HCT116 (cell line): ENCODE results near the gene CATSPERE. TPM values are rescaled to one million over a fixed set of nuclear protein-coding genes. Genes with fewer than 3 reads are reported as not detected.

Experiments used
- ATAC-seq: fragments of 200-7000 bp; cut with Tn5 transposase; 2 replicates; pipeline ENCODE4 v1.9.1; 2020; ENCODE audit warnings: mild to moderate bottlenecking, moderate library complexity
- BruUV-seq: library from RNA; stranded (reverse); fragments of 400-500 nt; replicated peaks from 2 replicates; lab custom pipeline; 2021; lab: Mats Ljungman, UMichigan
- CTCF ChIA-PET: fragments of 300-600 bp; sonication (Branson Sonifier 250); formaldehyde crosslinking; loops from one replicate; lab custom pipeline; 2021; ENCODE audit warnings: antibody characterized with exemption; lab: Charles Lee
- POLR2A ChIA-PET: fragments of 300-600, 350-600 bp; sonication (Branson Sonifier 250); formaldehyde crosslinking; loops from one replicate; lab custom pipeline; 2021; ENCODE audit warnings: antibody characterized with exemption; lab: Charles Lee
- RAD21 ChIA-PET, 2 experiments: fragments of 300-600 bp; sonication (Branson Sonifier 250); formaldehyde crosslinking; loops; one replicate each; lab custom pipeline; 2023; ENCODE audit warnings: low total read pairs in 2 of 2; ENCODE audit not compliant: uncharacterized antibody in 2 of 2, unreplicated experiment in 2 of 2, low non-redundant PET in 1 of 2; lab: Charles Lee
- DNase-seq: peaks from one replicate; pipeline ENCODE4 v3.0.0-alpha.2; 2010; ENCODE audit warnings: low read depth, low spot score
- H2AFZ ChIP-seq: fragments of 200-600 bp; shearing (Covaris generic), sonication (generic); 2 replicates; pipeline ENCODE4 v1.6.1; 2017; ENCODE audit warnings: low read depth, mixed run types, mixed read lengths, antibody characterized with exemption, low read length; ENCODE audit not compliant: poor library complexity, severe bottlenecking
- H3K27ac ChIP-seq: 2 replicates; pipeline ENCODE4 v1.5.1; 2012; ENCODE audit warnings: low read depth, low read length
- H3K27me3 ChIP-seq: fragments of 200-600 bp; sonication (generic); 2 replicates; pipeline ENCODE4 v1.6.1; 2016; ENCODE audit warnings: mixed run types, low read length, mixed read lengths; ENCODE audit not compliant: insufficient read depth
- H3K36me3 ChIP-seq, 2 experiments: fragments of 200-500 bp in 1 of 2; fragments of 200-600 bp in 1 of 2; sonication (Bioruptor generic) in 1 of 2; sonication (generic) in 1 of 2; 2 replicates each; pipeline versions ENCODE4 v1.5.1 to v1.6.1; 2014 to 2016; ENCODE audit warnings: low read length in 2 of 2, inconsistent platforms in 1 of 2, mixed read lengths in 1 of 2, mixed run types in 1 of 2; ENCODE audit not compliant: insufficient read depth in 2 of 2, control insufficient read depth in 1 of 2
- H3K4me1 ChIP-seq, 2 experiments: fragments of 200-600 bp in 1 of 2; sonication (generic) in 1 of 2; 2 replicates each; pipeline versions ENCODE4 v1.5.1 to v1.6.1; 2012 to 2017; ENCODE audit warnings: low read length in 2 of 2, inconsistent platforms in 1 of 2, mild to moderate bottlenecking in 1 of 2, mixed read lengths in 1 of 2, mixed run types in 1 of 2, moderate library complexity in 1 of 2; ENCODE audit not compliant: insufficient read depth in 2 of 2, control insufficient read depth in 1 of 2
- H3K4me2 ChIP-seq: fragments of 200-600 bp; sonication (generic); 2 replicates; pipeline ENCODE4 v1.6.1; 2017; ENCODE audit warnings: mixed run types, low read length, mixed read lengths
- H3K4me3 ChIP-seq, 2 experiments: fragments of 200-600 bp in 1 of 2; sonication (generic) in 1 of 2; replicated peaks in 1 of 2; 2 replicates each; pipeline ENCODE4 v1.5.1; 2011 to 2016; ENCODE audit warnings: low read length in 2 of 2, control low read depth in 1 of 2, low read depth in 1 of 2, mild to moderate bottlenecking in 1 of 2, mixed read lengths in 1 of 2, mixed run types in 1 of 2
- H3K79me2 ChIP-seq: fragments of 200-600 bp; sonication (generic); 2 replicates; pipeline ENCODE4 v1.6.1; 2017; ENCODE audit warnings: mild to moderate bottlenecking, mixed run types, low read length, moderate library complexity, mixed read lengths; ENCODE audit not compliant: insufficient read depth
- H3K9ac ChIP-seq: fragments of 200-600 bp; sonication (generic); 2 replicates; pipeline ENCODE4 v1.6.1; 2016; ENCODE audit warnings: low read length, mixed read lengths
- H3K9me2 ChIP-seq: fragments of 200-600 bp; sonication (generic), shearing (Covaris generic); 2 replicates; pipeline ENCODE4 v1.6.1; 2017; ENCODE audit warnings: mixed run types, mild to moderate bottlenecking, moderate library complexity; ENCODE audit not compliant: insufficient read depth
- H3K9me3 ChIP-seq, 2 experiments: fragments of 200-500 bp in 1 of 2; fragments of 200-600 bp in 1 of 2; sonication (Bioruptor generic) in 1 of 2; sonication (generic) in 1 of 2; 2 replicates each; pipeline ENCODE4 v1.6.1; 2014 to 2017; ENCODE audit warnings: low read length in 2 of 2, mixed read lengths in 2 of 2, inconsistent platforms in 1 of 2, low read depth in 1 of 2, mild to moderate bottlenecking in 1 of 2, mixed run types in 1 of 2, moderate library complexity in 1 of 2; ENCODE audit not compliant: control insufficient read depth in 1 of 2, insufficient read depth in 1 of 2
- H4K20me1 ChIP-seq: fragments of 200-600 bp; sonication (generic), shearing (Covaris generic); 2 replicates; pipeline ENCODE4 v1.6.1; 2017; ENCODE audit warnings: mixed run types, mild to moderate bottlenecking, moderate library complexity; ENCODE audit not compliant: insufficient read depth
- EGR1 ChIP-seq: IDR thresholded peaks from 2 replicates; pipeline ENCODE4 v1.6.1; 2012; ENCODE audit warnings: low read depth
- ELF1 ChIP-seq: IDR thresholded peaks from 2 replicates; pipeline ENCODE4 v1.6.1; 2012; ENCODE audit warnings: low read depth, borderline replicate concordance
- EZH2phosphoT487 ChIP-seq: fragments of 200-600 bp; IDR thresholded peaks from 2 replicates; pipeline ENCODE4 v1.6.1; 2018; ENCODE audit warnings: antibody characterized with exemption, borderline replicate concordance
- FOSL1 ChIP-seq: IDR thresholded peaks from 2 replicates; pipeline ENCODE4 v1.6.1; 2012; ENCODE audit warnings: low read depth
- JUND ChIP-seq: IDR thresholded peaks from 2 replicates; pipeline ENCODE4 v1.6.1; 2012
- MAX ChIP-seq: IDR thresholded peaks from 2 replicates; pipeline ENCODE4 v1.6.1; 2012
- POLR2A ChIP-seq: IDR thresholded peaks from 2 replicates; pipeline ENCODE4 v1.7.0; 2011; ENCODE audit warnings: borderline replicate concordance; ENCODE audit not compliant: insufficient read depth, insufficient read length; ENCODE audit errors: extremely low read depth
- POLR2AphosphoS5 ChIP-seq: IDR thresholded peaks from 2 replicates; pipeline ENCODE4 v1.6.1; 2011; ENCODE audit warnings: mild to moderate bottlenecking, low read depth, low read length, moderate library complexity
- REST ChIP-seq: IDR thresholded peaks from 2 replicates; pipeline ENCODE4 v1.6.1; 2012; ENCODE audit warnings: low read depth
- SRF ChIP-seq: IDR thresholded peaks from 2 replicates; pipeline ENCODE4 v1.6.1; 2012; ENCODE audit warnings: low read depth
- TCF7L2 ChIP-seq: IDR thresholded peaks from 2 replicates; pipeline ENCODE4 v1.7.0; 2011; ENCODE audit warnings: borderline replicate concordance, inconsistent platforms; ENCODE audit not compliant: insufficient read depth, insufficient read length; ENCODE audit errors: extremely low read depth
- ZFX ChIP-seq: fragments of 450-650 bp; IDR thresholded peaks from 2 replicates; pipeline ENCODE4 v1.6.1; 2017
- intact Hi-C: fragments of 100-400 bp; cut with micrococcal nuclease; formaldehyde crosslinking; loops from 2 replicates; pipeline ENCODE4 v1.10.0; 2022
- total RNA-seq: library from RNA; stranded (reverse); gene quantifications from one replicate; pipeline ENCODE4 v1.2.1, GENCODE V29; 2021; ENCODE audit not compliant: unreplicated experiment
- TF ChIP-seq, protein P1 (sequence below): IDR thresholded peaks from 2 replicates; pipeline ENCODE4 v1.6.1; 2012
- TF ChIP-seq, protein P2 (sequence below): IDR thresholded peaks from 2 replicates; pipeline ENCODE4 v1.6.1; 2011; ENCODE audit warnings: mild to moderate bottlenecking, low read length, moderate library complexity; ENCODE audit not compliant: insufficient replicate concordance; ENCODE audit errors: extremely low read depth

The CATSPERE gene
- total RNA-seq, 1 experiment from 2014 or later: 0.34 TPM

- intact Hi-C loops: no loop called here
- Histone ChIP-seq H2AFZ (no peak overlapping the region), H3K4me1 (no peaks in the 10 kb centered on the region), H3K9me3 (peaks cover 0 to 13% of the 10 kb centered on the region in 2 experiments; a peak in 1 of 4 replicates), H3K27me3 (no peaks in the 10 kb centered on the region), H3K4me2 (no peak overlapping the region), H3K9ac (no peak overlapping the region), H3K4me3 (no peak overlapping the region), H3K79me2 (no peaks in the 10 kb centered on the region), H4K20me1 (no peaks in the 10 kb centered on the region), H3K27ac (no peak overlapping the region), H3K36me3 (no peaks in the 10 kb centered on the region), H3K9me2 (no peaks in the 10 kb centered on the region)
- RAD21 ChIA-PET: no interaction called here
- BruUV-seq: no TSS peak
- ATAC-seq: no peak
- no peak for DNase-seq
- CTCF ChIA-PET: no interaction called here
- POLR2A ChIA-PET: no interaction called here
- TF ChIP-seq MAX (no peak), ELF1 (no peak), POLR2AphosphoS5 (no peak)
- TF ChIP-seq, protein P1, sequence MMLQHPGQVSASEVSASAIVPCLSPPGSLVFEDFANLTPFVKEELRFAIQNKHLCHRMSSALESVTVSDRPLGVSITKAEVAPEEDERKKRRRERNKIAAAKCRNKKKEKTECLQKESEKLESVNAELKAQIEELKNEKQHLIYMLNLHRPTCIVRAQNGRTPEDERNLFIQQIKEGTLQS: no peak
These were observed 95.2 kb downstream of the CATSPERE start for GRCh38 chr1:244556263-244556662.

- Histone ChIP-seq H3K36me3 (no peaks in the 10 kb centered on the region), H3K4me2 (no peak overlapping the region), H4K20me1 (no peaks in the 10 kb centered on the region), H3K27ac (no peak overlapping the region), H3K4me3 (no peak overlapping the region), H3K27me3 (no peaks in the 10 kb centered on the region), H3K9me2 (no peaks in the 10 kb centered on the region), H2AFZ (no peak overlapping the region), H3K4me1 (no peaks in the 10 kb centered on the region), H3K9ac (no peak overlapping the region), H3K9me3 (peaks cover 0 to 13% of the 10 kb centered on the region in 2 experiments; a peak in 1 of 4 replicates), H3K79me2 (no peaks in the 10 kb centered on the region)
- BruUV-seq: no TSS peak
- no peak for ATAC-seq
- DNase-seq: no peak
- intact Hi-C loops: no loop called here
- RAD21 ChIA-PET: no interaction called here
- POLR2A ChIA-PET: no interaction called here
- CTCF ChIA-PET: no interaction called here
- TF ChIP-seq POLR2AphosphoS5 (no peak), MAX (no peak), FOSL1 (no peak), EZH2phosphoT487 (no peak), ZFX (no peak), ELF1 (no peak), POLR2A (no peak), JUND (no peak), EGR1 (no peak), TCF7L2 (no peak), REST (no peak), SRF (no peak)
- TF ChIP-seq, protein P2, sequence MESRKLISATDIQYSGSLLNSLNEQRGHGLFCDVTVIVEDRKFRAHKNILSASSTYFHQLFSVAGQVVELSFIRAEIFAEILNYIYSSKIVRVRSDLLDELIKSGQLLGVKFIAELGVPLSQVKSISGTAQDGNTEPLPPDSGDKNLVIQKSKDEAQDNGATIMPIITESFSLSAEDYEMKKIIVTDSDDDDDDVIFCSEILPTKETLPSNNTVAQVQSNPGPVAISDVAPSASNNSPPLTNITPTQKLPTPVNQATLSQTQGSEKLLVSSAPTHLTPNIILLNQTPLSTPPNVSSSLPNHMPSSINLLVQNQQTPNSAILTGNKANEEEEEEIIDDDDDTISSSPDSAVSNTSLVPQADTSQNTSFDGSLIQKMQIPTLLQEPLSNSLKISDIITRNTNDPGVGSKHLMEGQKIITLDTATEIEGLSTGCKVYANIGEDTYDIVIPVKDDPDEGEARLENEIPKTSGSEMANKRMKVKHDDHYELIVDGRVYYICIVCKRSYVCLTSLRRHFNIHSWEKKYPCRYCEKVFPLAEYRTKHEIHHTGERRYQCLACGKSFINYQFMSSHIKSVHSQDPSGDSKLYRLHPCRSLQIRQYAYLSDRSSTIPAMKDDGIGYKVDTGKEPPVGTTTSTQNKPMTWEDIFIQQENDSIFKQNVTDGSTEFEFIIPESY: no peak
- TF ChIP-seq, protein P1: no peak
These were observed 96.5 kb downstream of the CATSPERE start for GRCh38 chr1:244557565-244557964.
